Peyer's patch (tissue), 4 donors: Measurements from ENCODE around the gene TXNDC2.

Source experiments
- CTCF ChIP-seq, 6 experiments: fragments of 450-650 bp in 4 of 6; fragments of 200-600 bp in 2 of 6; sonication (generic) in 1 of 6; IDR thresholded peaks; one replicate each; pipeline ENCODE4 v1.5.1; 2017 to 2019; ENCODE audit warnings: antibody characterized with exemption in 6 of 6, mild to moderate bottlenecking in 3 of 6, moderate library complexity in 1 of 6
- POLR2A ChIP-seq, 2 donors: fragments of 450-650 bp; IDR thresholded peaks; one replicate each; pipeline ENCODE4 v1.5.1; 2017; ENCODE audit warnings: antibody characterized with exemption in 2 of 2, mild to moderate bottlenecking in 2 of 2, moderate library complexity in 2 of 2

GRCh38 chr18:9852266-9853081 lies 33.3 kb upstream of the TXNDC2 start:
- TF ChIP-seq CTCF (IDR thresholded peaks at IDR 0.05) (no peak), POLR2A (IDR thresholded peaks at IDR 0.05) (no peak)
